ENCODE results near the gene PNLIP.
A peak's percentile ranks its signal among the peaks of the same experiment; 100 is the strongest.

PNLIP gene
- total RNA-seq: 0 reads per million in 2 donors

GRCh38 chr10:116545756-116546155 is at the start of gene PNLIP:
PNLIP (plus strand) TSS chr10:116545931; CDS start chr10:116546093, 162 bp downstream.
- DNase-seq: no peak

DNA sequence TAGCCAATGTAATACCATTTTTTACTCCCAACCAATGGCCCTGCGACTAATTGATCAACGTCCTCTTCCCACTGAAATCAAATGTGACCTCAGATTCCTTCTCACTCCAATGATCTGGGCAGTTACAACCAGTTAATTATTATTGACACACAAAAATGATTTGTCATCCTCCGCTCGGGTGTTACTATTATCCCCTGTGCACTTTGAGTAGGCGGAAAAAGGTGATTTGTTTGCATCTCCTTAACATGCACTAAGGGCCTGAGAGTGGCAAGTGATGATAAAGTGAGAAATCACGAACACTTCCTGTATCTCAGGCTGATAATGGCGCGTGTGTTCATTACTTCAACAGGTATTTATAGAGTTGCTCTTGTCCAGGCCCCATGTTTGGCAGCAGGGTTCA is 40.9 kb upstream of the PNLIP start:
- no peak for DNase-seq

DNA sequence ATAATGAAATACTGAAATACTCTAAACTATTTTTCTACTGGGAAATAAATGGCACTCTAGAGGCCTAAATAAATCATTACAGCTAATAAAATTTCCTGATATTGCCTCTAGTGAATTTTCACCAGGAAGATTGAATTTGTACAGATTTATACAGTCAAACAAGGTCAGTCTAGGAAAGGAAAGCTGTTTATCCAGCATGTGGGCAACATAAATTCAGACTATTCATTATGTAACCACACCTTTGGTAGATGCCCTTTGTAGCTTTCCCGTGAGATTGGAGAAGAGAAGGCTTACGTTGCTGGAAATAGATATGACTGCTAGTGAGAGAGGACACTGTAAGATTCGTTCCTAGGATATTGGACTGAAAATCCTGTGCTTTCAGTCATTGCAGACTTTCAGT is 35.2 kb upstream of the PNLIP start:
- DNase-seq: no peak

GRCh38 chr10:116511365-116511764 is 34.4 kb upstream of the PNLIP start:
- no peak for DNase-seq

DNA sequence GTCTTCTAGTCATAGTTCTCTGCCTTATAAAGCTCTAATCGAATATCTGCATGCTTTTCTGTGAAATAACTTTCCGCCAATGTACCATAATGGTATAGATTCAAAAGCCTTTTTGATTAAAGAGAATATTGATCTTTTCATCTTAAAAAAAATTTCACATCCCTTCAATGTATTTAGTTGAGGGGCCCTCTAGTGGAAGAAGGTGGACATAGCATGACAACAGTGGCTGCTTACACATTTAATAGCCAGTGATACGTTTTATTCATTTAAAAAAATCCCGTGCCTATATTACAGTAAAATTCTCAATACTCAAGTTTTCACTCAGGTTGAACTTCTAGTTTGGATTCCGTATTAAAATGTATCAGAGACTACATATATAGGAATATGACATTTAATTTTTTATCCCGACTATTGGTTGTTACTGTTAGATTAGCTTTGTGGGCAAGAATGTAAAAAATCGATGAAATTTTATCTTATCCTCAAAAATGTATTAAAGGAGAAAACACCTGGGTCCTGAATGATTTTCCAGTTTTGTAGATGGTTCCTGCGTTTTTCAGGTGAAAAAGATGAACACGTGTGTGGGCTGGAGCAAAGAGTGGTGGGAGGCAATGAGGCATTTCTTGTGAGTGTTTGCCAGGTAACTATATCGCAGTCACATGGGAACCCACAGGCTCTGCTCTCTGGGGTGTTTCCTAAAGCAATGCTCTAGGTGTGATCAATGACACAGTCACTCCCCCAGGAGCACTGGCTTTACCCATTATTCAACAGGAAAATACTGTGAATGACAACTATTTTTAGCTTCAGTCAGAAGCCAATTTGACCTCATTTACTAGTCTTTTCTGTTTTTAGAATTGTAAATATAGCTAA is 24.1 kb upstream of the PNLIP start:
- peak in 1 of 5 experiments; percentile 23 for DNase-seq

DNA sequence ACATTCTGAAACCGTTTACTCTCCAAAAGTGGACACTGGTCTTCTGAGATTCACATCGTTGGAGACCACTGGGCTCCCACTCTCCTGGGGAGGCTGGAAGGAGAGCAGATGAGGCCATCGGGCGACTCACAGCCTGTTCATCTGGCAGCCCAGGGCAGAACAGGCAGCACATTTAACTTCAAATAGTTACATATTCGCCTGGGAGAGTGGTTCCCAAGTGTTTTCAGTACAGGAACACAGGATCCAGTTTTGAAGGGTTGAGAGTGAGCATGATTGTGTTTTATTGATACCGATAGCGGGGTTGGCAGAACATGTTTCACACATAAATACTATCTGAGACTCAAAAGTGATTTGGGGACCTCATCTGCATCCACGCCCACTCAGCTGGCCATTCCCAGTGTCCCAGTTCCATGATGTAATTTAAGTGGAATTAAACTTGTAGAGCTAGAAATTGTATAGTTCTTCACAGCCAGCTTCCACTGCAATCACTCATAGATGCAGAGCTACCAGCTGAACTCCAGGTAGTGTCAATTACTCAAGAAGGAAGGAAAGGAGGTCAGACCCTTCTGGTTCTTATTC is 22.8 kb upstream of the PNLIP start:
- DNase-seq: no peak

GRCh38 chr10:116524736-116525135 is 21.0 kb upstream of the PNLIP start:
- DNase-seq: no peak

GRCh38 chr10:116526219-116526618 is 19.5 kb upstream of the PNLIP start:
- no peak for DNase-seq

GRCh38 chr10:116536810-116537209 is 8.9 kb upstream of the PNLIP start:
- DNase-seq: no peak

GRCh38 chr10:116538456-116538855 is 7.3 kb upstream of the PNLIP start:
- DNase-seq: no peak

GRCh38 chr10:116538992-116539391 is 6.7 kb upstream of the PNLIP start:
- DNase-seq: no peak

DNA sequence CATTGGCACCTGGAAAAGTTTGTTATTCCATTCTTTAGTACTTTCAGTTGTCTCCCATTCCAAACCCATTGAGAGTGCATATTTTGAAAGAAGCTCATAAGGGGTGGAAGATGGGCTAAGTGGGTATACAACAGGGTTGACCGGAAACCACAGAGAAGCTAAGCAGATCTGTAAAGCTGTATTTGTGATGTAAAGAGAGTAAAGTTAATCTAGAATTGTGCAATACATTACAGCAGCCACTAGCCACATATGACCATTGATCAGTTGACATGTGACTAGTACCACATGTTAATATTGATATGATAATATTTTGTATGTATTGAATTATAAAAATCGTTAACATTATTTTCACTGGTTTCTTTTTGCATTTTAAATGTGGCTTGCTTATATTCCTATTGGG is 4.9 kb upstream of the PNLIP start:
- DNase-seq: no peak

DNA sequence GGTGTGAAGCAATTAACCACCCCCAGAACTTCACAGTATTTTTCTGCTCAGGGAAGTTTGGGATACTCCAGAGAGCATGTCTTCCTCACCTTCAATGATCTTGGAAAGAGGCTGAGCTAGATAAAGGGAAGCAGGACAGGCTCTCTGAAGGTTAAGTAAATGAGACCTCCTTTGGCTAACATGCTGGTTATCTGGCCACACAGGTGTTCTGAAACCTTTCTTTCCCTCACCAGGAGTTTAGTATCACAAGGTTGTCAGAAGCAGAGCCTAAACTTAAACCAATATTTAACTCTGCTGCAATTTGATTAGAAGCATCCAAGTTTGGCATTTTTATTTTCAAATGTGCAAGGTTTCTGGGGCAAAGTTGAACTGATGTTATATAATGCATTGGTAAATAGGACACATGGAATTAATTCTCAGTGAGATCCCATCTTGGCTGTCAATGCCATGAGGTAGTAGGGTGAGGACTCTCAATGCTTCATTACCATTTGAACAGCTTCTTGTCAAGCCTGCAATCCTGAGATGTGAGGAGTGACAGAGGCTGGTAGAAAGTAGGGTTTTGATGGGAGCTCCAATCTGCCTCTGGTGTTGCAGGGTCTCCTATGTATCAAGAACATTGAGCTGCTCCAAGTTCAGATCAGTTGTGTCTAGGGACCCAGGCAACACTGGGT is 3.6 kb upstream of the PNLIP start:
- no peak for DNase-seq

DNA sequence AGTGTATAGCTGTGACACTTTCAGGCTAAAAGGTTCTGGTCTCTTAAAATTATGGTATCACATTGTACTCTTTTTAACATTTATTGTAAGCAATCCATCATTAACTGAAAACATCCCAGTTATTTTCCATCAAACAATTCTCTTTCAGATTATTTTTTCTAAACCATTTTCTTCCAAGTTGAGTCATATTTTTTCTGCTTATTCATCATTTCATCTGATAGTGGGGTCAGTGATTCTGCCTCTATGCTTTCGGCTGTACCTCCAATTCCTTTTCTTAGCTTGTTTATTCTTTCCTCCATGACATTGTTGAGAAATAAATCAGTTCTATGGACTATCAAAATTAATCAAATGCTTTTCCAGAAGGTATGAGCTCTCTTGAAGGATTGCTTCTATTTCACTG is 609 bp upstream of the PNLIP start:
- no peak for DNase-seq

DNA sequence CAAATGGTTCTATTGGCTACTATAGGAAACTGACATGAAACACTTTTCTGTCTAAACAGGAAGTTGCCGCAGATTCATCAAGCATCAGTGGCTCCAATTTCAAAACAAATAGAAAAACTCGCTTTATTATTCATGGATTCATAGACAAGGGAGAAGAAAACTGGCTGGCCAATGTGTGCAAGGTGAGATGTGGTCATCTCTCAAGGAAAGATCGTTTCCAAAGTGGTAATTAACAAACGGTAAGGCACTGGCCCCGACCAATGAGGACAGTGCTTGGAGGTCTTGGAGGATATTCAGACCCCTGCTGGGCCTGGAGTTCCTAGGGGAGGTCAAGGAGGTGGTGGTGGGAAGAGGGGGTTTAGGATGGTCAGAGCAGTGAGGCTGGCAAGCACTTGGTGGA is 2.6 kb downstream of the PNLIP start:
- DNase-seq: no peak

GRCh38 chr10:116553378-116553980 is 7.7 kb downstream of the PNLIP start:
- DNase-seq: no peak

- no peak for DNase-seq
Measured at GRCh38 chr10:116554628-116555027, 8.9 kb downstream of the PNLIP start.

GRCh38 chr10:116555880-116556279 is 10.1 kb downstream of the PNLIP start:
- no peak for DNase-seq

DNA sequence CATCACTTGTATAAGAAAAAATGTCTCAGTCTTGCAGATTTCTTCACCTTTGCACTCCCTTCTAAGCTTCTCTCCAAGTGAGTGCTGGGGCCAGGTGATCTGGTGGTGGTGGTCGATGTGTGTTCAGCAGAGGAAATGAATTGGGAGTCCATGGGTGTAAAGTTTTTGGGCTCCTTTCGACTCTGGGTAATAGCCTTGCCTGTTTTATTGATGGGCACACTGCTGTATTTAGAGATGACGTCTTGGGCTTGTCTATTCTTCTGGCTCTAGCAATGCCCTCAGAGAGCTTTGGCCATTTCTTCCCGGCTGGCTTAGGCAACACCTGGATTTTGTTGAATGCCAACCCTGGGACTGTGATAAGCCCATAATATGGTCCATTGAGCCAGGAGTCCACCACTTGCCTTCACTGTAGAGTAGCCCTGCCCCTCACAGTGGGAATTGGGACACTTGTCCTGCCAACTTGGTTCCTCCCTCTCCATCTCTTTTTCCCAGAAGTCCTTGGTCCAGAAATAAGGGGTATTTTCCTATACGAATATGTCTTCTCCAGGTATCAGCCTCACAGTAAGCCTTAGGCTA is 11.7 kb downstream of the PNLIP start:
- DNase-seq: no peak

DNA sequence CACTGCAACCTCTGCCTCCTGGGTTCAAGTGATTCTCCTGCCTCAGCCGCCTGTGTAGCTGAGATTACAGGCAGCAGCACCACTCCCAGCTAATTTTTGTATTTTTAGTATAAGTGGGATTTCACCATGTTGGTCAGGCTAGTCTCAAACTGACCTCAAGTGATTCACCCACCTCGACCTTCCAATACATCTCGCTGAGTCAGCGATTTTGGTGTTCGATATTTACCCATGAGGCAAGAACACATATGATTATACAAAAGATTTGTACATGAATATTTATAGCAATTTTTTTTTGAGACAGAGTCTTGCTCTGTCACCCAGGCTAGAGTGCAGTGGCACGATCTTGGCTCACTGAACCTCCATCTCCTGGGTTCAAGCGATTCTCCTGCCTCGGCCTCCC is 19.8 kb downstream of the PNLIP start:
- no peak for DNase-seq

DNA sequence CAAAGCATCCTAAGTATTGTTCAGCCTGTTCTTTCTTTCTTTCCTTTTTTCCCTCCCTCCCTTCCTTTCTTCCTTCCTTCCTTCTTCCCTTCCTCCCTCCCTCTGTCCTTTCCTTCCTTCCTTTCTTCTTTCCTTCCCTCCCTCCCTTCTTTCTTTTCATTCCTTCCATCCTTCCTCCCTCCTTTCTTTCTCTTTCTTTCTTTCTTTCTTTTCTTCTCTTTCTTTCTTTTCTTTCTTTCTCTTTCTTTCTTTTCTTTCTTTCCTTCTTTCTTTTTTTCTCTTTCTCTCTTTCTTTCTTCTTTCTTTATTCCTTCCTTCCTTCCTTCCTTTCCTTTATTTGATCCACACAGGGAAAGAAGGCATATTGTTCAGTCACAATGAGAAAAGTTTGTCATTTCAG is 21.2 kb downstream of the PNLIP start:
- DNase-seq: no peak

DNA sequence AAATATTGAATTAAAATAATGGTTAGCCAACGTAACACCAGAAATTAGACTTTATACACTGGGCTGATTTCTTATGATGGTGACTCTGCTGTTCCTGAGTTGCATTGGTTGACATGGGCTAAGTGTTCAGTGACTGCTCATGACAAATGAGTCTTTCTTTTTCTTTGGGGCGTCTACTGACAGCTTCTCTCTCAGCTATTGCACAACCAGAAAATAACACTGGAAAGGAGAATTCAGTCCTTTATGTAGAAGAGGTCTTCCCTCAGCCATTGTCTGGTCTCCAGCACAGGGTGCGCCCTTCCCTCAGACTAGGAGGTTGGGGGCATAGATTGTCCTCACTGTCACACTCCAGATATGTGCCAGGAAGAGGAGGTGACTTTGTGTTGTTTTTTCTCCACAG is 21.6 kb downstream of the PNLIP start:
- DNase-seq: no peak

GRCh38 chr10:116574797-116575196 is 29.1 kb downstream of the PNLIP start:
- DNase-seq: no peak
